ENCODE results near the gene GRIN2D.

- no peak for TF ChIP-seq SALL2 (tag by site-specific recombination; IDR thresholded peaks at IDR 0.05; ENCODE audit: borderline replicate concordance)
- TF ChIP-seq RBAK (tag by site-specific recombination; IDR thresholded peaks at IDR 0.05) = no peak
- no peak for TF ChIP-seq CTCF (tag by site-specific recombination; IDR thresholded peaks at IDR 0.05)
- no peak for TF ChIP-seq ZNF274 (IDR thresholded peaks at IDR 0.05; ENCODE audit: low read length)
- TF ChIP-seq ZNF274 (tag by site-specific recombination; IDR thresholded peaks at IDR 0.05; ENCODE audit: borderline replicate concordance) = no peak
- no peak for TF ChIP-seq ZNF416 (tag by site-specific recombination; IDR thresholded peaks at IDR 0.05)
- TF ChIP-seq INSM2 (tag by site-specific recombination; IDR thresholded peaks at IDR 0.05) = no peak
- no peak for TF ChIP-seq REST (tag by site-specific recombination; IDR thresholded peaks at IDR 0.05)
- TF ChIP-seq ZNF785 (tag by site-specific recombination; IDR thresholded peaks at IDR 0.05) = no peak
- TF ChIP-seq ZNF37A (tag by site-specific recombination; IDR thresholded peaks at IDR 0.05) = no peak
- TF ChIP-seq ZNF776 (tag by site-specific recombination; IDR thresholded peaks at IDR 0.05; ENCODE audit: borderline replicate concordance) = no peak
- TF ChIP-seq ZNF146 (tag by site-specific recombination; IDR thresholded peaks at IDR 0.05) = no peak
Measured at GRCh38 chr19:48362716-48363499, 30.6 kb upstream of the GRIN2D start.
